SH-SY5Y (cell line): ENCODE results near the gene CHRM1.

Experiments
- GATA2 ChIP-seq: IDR thresholded peaks from 2 replicates; pipeline ENCODE4 v1.6.1; 2011; ENCODE audit warnings: mild to moderate bottlenecking, low read depth, low read length
- GATA3 ChIP-seq: IDR thresholded peaks from 2 replicates; pipeline ENCODE4 v1.6.1; 2011; ENCODE audit warnings: low read depth, mild to moderate bottlenecking, low read length, moderate library complexity

DNA sequence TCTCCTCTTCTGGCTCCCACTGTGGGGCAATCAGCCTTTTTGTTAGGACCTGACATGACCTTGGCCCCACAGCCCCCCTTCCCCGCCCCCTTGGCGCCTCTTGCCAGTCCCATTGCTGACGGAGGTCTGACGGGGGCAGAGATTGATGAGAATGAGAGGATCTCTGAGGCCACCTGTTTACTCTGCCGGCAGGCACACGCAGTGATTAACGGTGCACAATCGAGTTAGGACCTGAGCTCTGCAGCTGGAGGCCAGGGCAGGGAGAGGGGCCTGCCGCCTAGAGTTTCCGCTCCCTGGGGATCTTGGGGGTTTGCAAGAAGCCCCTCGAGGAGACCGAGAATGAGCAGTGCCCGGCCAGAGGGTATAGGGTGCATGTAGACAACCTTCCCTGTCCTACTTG is 6.8 kb upstream of the CHRM1 start:
- TF ChIP-seq GATA2 (no peak), GATA3 (no peak)
